Stimulated activated CD8-positive, alpha-beta memory T cell treated with anti-CD3 and anti-CD28 coated beads, Interleukin-7, amount 100 ng/mL, for 48 hours (primary cell): ENCODE measurements around the gene AGRP.
"Not testable (repeated sequence)": the region's sequence is repeated elsewhere in the genome, so short reads cannot be mapped to it uniquely, and the experiment has no call there.

Source experiments
- DNase-seq, 2 donors: peaks; one replicate each; pipeline ENCODE4 v3.0.0-alpha.2; 2020; ENCODE audit warnings: low read depth in 1 of 2; ENCODE audit errors: extremely low read depth in 1 of 2

The AGRP gene

DNA sequence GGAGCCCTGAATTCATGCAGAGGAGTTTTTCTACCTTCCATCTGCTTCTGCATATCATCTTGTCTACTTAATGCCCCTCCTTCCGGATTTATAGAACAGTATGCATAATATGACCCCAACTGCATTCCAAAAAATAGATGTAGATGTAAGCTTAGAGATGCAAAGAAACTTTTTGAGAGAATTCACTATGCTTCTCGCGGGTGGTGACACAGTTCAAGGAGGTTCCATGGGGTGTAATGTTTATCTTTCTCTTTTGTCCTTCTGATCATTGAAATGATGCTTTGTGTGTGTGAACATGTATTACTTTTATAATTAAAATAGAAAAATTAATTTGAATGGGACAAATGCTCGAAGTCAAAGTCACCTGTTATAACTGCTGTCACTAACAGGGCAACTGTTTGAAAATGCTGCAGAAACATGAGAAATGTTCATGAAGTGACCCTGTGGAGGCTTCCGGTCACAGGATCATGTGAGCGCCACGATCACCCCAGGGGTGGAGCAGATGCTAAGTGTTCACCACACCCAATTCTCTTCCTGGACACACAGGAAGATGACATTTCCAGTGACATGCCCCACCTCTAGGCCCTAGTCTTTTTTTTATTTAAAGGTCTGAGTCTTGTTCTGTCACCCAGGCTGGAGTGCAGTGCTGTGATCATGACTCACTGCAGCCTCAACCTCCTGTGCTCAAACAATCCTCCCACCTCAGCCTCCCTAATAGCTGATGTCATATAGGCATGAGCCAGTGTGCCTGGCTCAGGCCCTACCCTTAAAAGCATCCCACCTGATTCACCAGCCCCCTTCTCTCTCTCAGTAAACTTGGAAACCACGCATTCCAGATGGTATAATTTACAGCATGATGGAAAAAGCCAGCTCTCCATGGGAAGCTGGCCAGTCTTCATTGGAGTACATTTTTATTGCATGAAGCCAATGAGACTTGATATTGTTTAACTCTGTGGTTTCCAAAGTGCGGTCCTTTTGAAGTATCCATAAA is 21.0 kb upstream of the AGRP start:
- DNase-seq = no peak

DNA sequence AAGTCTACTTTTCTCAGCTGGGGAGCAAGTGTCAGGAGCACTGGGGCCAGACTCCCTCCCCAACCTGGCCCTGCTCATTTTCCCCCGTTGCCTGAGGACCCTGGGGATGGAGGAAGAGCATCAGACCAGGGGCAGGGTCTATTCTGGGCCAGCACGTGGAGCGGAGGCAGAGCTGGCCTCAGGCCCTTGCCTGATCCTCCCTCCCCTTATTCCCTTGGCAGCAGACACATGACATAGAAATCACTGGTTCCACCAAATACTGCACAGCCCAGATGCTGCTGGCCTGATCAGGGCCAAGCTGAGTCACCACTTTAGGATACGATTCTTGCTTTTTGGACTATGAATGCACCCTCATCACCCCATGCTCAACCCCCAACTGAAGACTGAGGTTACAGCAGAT is 15.8 kb upstream of the AGRP start:
- no peak for DNase-seq

DNA sequence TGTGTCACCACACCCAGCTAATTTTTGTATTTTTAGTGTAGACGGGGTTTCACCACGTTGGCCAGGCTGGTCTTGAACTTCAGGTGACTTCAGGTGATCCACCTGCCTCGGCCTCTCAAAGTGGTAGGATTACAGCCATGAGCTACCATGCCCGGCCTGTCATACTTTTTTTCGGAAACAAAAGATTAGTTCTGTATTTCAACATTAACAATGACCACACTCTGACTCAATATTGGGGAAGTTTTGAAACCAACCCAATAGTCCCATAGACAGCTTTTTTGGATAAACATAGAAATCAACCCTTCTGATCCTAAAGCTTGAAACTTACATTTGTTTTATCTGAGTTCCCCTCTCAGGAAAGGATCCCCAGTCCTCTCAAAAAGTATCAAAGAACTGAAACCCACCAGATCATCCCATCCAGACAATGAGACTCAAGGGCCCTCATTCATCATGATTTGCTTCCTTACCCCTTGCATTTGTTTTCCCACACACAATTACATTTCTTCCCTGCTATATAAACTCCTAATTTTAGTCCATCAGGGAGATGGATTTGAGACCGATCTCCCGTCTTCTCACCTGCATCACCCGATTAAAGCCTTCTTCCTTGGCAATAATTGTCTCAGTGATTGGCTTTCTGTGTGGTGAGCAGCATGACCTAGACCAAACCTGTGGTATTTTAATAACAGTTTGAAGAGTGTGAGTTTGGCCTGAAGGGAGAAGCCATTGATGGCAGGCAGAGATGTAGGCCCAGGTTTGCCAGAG is 7.2 kb upstream of the AGRP start:
- DNase-seq = no peak

DNA sequence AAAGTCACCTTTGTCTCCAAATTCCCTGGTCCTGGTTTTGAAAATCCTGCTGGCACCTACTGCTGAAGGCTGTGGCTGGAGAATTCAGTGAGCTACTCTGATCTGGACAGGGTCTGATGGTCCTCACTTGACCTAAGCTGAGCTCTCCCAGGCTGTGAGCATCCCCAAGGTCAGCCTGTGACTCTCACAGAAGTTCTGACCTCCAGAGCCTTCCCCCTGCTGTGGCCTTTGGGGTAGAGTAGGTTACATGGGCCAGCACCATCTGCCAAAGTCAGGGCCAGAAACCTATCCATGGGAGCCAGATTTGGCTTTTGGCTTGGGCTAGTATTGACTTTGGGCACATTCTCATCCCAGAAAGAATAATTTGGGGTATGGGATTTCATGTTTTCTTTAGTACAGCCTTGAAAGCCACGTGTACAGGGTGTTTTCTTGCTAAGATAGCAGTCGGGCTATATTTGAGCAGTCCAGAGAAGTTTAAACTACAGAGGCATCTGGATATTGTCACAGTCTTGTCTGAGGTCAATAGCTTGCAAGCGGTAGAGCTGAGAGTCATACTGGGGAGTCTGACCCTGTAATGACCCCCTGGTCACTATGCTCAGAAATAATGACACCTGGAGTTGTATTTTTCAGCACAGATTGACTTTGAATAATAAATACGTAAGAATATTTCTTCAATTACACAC is 6.2 kb upstream of the AGRP start:
- DNase-seq = no peak

DNA sequence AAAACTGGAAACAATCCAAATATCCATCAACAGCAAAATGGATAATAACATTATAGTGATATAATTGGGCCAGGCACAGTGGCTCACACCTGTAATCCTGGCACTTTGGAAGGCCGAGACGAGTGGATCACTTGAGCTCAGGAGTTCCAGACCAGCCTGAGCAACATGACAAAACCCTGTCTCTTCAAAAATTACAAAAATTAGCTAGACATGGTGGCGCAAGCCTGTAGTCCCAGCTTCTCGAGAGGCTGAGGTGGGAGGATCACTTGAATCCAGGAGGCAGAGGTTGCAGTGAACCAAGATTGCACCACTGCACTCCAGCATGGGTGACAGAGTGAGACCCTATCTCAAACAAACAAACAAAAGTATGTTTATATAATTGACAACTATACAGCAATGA is 4.2 kb upstream of the AGRP start:
- DNase-seq = not testable (repeated sequence)

DNA sequence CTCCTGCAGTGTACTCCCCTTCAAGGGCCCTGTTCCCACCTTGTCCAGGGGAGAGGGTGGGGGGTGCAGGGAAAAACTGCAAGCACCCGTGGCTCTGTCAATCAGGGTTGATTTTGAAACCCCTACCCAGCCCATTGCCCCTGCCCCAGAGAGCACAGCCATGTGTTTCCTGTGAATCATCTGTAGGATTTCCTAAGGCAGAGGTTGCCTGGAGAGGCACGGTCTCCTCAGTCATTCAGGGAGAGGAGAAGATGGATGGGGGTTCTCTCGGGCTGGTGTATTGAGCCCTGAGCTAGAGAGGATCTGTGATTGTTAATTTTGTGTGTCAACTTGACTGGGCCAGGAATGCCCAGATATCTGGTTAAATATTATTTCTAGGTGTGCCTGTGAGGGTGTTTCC is 3.5 kb upstream of the AGRP start:
- no peak for DNase-seq

DNA sequence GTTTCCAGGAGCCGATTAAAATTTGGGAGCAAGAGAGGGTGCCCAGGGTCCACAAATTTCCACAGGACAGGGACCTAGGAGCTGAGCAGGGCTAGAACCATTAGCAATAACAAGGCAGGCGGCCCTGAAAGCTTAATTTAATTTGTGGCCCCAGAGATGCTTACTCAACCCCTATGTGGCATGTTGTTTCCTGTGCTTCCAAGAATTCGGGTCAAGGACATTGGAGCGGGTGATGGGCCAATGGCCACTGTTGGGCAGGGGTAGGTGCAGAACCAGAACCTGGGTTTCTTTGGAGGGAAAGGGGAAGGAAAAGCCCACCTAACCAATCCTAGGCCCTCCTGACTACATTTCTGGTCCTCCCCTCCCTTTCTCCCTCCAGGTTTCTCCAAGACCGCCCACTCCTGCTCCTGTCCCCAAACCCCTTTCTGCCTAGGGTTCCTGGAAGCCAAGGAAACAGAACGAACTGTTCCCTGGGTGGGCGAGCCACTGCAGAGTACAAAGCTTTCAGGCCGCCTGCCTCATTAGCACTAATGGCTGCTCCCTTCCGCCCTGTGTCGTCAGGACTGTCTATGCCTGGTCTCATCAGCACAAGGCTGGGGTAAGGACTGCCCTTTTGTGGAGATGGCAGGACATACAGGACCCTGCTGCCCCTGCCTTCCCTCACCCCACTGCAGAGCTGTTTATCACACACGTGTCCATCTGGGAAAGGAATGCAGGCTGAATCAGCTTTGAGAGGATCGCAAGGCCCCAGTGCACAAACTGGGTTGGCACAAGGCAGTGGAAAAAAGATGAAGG is 581 bp upstream of the AGRP start:
- no peak for DNase-seq

DNA sequence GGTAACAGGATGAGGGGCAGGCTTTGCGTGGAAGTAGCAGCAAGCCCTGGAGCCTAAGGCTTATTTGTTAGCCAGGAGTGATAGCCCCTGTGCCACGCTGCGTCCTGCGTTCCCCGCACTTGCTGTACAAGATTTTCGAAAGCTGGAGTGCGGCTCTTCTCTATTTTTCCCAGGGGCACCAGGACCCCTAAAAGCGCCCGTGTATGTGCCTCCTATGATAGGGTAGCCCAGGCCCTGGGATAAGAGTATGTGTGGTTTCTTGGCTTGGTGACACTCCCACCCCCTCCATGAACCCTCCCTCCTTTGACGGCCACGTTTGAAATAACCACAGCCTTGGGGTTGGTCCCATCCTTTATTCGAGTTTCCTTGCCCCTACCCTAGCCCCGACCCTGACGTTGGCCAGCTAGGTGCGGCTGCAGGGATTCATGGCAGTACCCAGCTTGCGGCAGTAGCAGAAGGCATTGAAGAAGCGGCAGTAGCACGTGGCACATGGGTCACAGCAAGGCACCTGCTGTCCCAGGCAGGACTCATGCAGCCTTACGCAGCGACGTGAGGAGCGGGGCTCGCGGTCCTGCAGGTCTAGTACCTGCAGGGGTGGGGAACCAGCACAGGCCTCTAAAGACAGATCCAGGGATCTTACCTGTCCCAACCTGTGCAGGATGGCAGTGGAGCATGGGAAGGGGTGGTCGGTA is 968 bp downstream of the AGRP start:
- no peak for DNase-seq

DNA sequence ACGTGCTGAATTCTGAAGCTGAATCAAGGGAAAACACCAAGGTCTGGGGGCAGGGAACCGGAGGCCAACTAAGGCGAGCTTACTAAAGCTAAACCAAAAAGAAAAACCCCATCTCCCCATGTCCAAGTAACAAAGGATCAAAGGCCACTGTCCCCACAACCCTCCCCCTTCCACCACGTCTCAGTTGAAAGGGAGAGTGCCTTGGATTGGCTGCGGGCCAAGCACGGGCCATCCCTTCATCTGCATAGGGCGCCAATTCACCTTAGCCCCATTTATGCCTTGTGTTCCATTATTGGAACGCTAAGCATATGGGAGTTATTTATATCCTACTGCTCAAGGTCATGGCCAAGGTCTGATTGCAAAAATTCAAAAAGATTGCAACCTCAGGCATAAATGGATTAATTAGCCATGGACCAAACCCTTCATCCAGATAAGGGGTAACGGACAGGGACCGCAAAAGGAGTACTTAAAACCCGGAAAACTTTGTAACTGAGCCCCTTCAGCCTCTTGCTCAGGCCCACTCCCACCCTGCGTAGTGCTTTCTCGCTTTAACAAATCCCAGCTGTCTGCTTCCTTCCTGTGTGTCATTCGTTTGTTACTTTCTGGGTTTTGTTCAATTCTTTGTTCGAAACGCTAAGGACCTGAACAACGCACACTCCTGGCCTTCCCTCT is 1.6 kb downstream of the AGRP start:
- DNase-seq = no peak

DNA sequence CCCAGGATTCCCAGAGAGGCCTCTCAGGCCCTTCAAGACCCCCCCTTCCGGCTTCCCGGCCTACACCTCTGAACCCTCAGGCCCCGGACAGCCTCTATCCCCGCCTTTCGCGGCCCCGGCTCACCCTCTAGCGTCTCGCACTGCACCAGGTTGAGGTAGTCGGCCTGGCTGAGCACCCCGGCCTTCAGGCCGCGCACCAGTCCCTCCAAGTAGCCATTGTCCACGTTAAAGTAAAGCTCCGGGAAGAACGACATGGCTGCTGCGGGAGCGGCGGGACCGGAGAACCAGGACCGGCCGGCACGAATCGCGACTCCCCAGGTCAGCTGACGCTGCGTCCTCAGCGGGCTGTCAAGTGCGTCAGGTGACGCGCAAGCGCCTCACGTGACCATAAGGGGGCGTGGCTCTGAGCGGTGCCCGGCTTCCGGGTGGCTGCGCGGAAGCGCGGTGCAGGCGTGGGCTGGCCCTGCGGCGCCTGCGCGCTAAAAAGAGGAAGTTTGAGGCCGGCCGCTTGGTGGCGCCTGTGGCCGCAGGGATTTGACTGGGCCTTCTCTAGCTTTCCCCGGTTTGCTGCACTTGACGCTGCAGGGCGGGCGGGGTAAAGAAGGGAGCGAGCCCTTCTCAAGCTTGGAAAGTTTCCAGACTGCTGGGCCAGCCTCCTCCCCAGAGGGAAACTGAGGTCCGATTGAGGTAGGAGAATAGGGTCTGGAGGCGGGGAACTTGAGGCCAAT is 2.4 kb downstream of the AGRP start, which contains the start of gene ATP6V0D1:
Gene ATP6V0D1 (minus strand): TSS at position 325 of the 728 bp plus-strand sequence. CDS start 71 bp downstream, at position 254.
- peak; percentile 95 to 99 for DNase-seq

DNA sequence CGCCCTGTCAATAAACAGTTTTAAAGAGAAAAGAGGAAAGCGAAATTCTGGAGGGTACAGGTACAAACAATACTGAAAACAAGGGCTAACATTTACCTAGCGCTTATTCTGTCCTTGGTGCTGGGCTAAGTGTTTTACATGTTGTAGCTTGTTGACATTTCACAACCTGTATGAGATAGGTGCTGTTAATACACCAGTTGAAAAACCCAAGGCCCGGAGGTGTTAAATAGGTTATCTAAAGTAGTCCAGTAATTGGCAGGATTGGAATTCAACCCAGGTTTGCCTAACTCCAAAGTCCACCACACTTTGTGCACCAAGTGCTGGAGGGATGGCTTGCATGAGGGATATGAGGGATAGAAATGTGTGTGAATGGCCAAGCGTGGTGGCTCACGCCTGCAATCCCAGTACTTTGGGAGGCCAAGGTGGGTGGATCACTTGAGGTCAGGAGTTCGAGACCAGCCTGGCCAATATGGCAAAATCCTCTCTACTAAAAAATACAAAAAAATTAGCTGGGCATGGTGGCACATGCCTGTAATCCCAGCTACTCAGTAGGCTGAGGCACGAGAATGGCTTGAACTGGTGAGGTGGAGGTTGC is 5.3 kb downstream of the AGRP start:
- no peak for DNase-seq

DNA sequence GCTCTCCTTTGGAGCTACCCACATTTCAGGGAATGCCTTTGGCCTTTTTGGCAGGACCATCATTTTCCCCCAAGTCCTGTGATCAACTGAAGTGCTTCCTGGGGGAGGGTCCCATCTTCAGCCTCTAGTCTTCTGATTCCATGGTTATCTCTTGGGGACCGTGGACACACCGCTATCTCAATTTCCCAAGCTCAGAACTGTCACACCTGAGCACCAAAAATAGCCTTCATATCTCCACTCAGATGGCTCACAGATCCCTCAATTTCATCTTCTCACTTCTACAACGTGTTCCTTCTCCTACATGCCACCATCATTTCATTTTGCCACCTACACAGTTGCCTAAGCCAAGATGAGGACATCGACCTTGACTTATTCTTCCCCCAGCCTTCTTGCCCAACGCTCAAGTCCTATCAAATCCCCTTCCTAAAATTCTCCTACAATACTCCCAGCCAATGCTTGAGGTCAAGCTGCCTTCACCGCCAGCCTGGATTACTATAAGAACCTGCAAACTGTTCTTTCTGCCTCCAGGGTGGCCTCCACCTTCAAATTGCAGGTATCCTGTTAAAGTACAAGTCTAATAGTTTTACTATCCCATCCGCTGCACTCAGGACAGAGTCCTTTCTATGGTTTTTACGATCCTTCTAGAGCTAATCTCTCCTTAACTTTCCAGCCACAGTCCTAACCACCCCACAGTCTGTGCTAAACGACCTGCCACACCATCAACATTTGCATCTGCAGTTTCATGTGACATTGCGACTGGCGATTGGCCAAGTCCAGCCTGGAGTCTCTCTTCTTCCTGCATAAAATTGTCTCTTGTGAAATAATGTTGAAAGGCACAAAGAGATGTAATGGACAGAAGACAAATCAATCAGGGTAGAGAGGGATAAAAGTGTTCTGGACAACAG is 8.5 kb downstream of the AGRP start:
- DNase-seq = no peak

DNA sequence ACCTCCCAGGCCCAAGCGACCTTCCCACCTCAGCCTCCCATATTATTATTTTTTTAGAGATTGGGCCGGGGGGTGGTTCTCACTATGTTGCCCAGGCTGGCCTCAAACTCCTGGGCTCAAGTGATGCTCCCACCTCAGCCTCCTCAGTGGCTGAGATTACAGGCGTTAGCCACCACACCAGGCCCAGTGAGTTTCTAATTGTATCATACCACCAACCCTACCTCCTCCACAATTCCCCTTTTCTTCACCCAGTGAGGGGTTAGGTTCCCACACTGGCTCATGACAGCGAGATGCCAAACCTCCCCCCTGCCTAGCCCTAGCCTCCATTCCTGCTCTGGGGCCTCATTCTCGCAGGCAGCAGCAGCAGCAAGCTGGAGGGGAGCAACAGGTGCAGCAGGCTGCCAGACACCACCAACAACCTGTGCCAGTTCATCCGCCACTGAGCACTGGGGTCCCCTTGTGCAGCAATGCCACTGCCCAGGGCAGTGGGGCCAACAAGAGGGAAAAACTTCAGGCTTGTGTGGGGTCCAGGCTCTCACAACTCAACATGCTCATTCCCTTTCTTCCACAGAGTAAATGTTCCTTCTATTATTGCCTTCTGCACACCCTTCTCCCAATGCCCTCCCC is 11.5 kb downstream of the AGRP start:
- no peak for DNase-seq

DNA sequence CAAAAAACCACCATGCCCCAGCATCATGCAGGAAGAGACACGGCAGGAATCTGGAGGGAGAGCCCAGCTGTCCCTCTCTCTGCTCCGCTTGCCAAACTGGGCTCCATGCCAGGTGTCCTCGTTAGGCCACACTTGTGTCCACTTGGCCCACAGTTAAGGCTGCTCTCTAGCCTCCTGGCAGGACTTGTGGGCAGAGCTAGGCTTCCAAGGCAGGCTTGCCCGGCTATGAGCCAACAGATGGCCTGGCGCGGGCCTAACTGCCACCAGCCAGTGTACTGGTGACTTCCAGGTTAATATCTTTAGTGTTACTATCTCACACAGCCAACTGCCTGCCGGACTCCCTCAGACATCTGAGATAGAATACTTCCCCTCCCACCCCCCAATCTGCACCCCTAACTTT is 13.0 kb downstream of the AGRP start:
- no peak for DNase-seq

DNA sequence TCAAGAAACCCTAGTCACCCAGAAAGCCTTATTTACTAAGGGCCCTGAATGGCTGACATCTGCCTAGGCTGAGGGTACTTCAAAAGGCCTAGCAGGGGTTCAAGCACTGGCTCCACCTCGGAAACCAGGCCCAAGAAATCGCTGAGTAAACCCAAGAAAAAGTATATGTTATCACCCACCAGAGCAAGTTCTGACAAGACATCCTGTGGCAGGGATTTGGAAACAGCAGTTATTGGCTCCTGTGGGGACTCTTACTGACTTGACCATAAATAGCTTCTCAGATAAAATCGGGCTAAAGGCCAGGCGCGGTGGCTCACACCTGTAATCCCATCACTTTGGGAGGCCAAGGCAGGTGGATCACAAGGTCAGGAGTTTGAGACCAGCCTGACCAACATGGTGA is 14.6 kb downstream of the AGRP start:
- DNase-seq = no peak

DNA sequence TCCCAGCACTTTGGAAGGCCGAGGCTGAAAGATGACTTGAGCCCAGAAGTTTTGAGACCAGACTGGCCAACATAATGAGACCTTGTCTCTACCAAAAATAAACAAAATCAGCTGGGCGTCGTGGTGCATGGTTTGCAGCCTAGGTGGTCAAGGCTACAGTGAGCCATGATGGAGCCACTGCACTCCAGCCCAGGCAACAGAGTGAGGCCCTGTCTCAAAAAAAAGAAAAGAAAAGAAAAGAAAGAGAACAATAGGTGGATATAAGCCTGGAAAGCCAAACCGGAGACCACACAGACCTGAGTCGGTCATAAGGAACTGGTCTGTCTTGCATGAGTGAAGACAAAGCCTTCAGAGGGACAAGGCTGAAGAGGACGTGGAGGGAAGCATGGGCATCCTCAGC is 16.8 kb downstream of the AGRP start:
- no peak for DNase-seq

DNA sequence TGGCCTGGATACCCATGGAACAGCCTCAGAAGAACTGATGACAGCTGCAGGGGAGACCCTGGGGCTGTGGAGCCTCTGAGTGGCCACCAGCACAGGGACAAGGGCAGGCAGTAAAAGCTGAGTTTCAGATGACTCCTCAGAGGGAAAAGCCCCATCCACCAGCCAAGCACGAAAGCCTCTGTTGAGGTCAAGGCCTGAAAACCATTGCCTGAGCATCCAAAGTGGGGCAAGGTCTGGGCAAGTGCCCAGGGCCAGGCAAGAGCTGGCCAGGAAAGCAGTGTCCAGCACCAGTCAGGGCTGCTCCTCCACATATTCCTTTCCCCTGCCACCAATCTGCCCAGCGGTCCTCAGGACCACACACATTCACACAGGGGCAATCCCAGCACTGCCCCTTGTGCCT is 18.8 kb downstream of the AGRP start:
- no peak for DNase-seq
